ENCODE measurements around the gene TMEM201. TPM values are rescaled to one million over a fixed set of nuclear protein-coding genes. Genes with fewer than 3 reads are reported as not detected.

Gene TMEM201
- total RNA-seq, 3 donors from 2014 or later (not counting 1 experiment from before 2014, with no cell fraction given): 7.3 to 10.2 (median 8.8) TPM

DNA sequence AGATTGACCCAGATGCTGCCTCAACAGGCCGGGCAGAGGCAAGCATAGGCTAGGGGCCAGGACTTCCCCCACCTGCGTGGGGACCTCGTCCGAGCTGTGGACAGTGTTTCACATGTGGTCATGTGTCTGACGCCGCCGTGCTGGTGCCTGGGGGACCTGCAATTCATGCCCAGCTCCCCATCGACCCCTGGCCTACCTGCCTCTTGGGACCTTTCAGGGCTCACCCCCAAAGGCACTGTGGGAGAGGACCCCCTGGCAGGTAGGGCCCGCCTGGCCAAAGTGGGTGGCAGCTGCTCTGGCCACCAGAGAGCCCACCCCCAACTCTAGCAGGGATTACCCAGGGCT is 4.4 kb downstream of the TMEM201 start:
- no peaks in the 10 kb centered on the region for H3K27me3 ChIP-seq (ENCODE audit: control insufficient read depth, insufficient read depth, low read length)
- no peak for DNase-seq
- Mint-ChIP-seq H3K36me3 (no peaks in the 10 kb centered on the region), H3K27ac (peak overlapping the region in 1 of 2 donors; percentile 36), H3K4me1 (peaks cover 8 to 25% of the 10 kb centered on the region in 2 donors), H3K9me3 (no peaks in the 10 kb centered on the region), H3K4me3 (no peak overlapping the region), H3K27me3 (ENCODE audit: low read depth in 2 of 2) (no peaks in the 10 kb centered on the region)
- 65% methylated on average over 9 of the region's 9 CpGs for WGBS (ENCODE audit: insufficient coverage)
- no peak overlapping the region for H3K4me3 ChIP-seq (ENCODE audit: low read length)
- no peak for TF ChIP-seq CTCF (IDR thresholded peaks at IDR 0.05)
- ATAC-seq: no peak
- peaks cover 43% of the 10 kb centered on the region for H3K4me1 ChIP-seq (ENCODE audit: control insufficient read depth, insufficient read depth, low read length)
- no peaks in the 10 kb centered on the region for H3K9me3 ChIP-seq (ENCODE audit: control insufficient read depth, insufficient read depth, low read length)
- no peak overlapping the region for H3K27ac ChIP-seq (ENCODE audit: low read length)
- H3K36me3 ChIP-seq (ENCODE audit: control insufficient read depth, insufficient read depth, low read length): no peaks in the 10 kb centered on the region
- intact Hi-C loops (cut with micrococcal nuclease): no loop called here

- H3K4me1 ChIP-seq (ENCODE audit: control insufficient read depth, insufficient read depth, low read length): peaks cover 40% of the 10 kb centered on the region
- DNase-seq: peak in 1 of 2 donors; percentile 37
- H3K9me3 ChIP-seq (ENCODE audit: control insufficient read depth, insufficient read depth, low read length): no peaks in the 10 kb centered on the region
- no peaks in the 10 kb centered on the region for H3K36me3 ChIP-seq (ENCODE audit: control insufficient read depth, insufficient read depth, low read length)
- WGBS (ENCODE audit: insufficient coverage): 74% methylated on average over 24 of the region's 25 CpGs
- no peaks in the 10 kb centered on the region for H3K9me3 Mint-ChIP-seq
- H3K27ac Mint-ChIP-seq: peak overlapping the region in 1 of 2 donors; percentile 36
- no peaks in the 10 kb centered on the region for H3K27me3 ChIP-seq (ENCODE audit: control insufficient read depth, insufficient read depth, low read length)
- peaks cover 8 to 23% of the 10 kb centered on the region in 2 donors for H3K4me1 Mint-ChIP-seq
- no peaks in the 10 kb centered on the region for H3K27me3 Mint-ChIP-seq (ENCODE audit: low read depth in 2 of 2)
- H3K36me3 Mint-ChIP-seq: no peaks in the 10 kb centered on the region
- no peak for ATAC-seq
- H3K4me3 Mint-ChIP-seq: no peak overlapping the region
- no peak overlapping the region for H3K4me3 ChIP-seq (ENCODE audit: low read length)
- intact Hi-C loops (cut with micrococcal nuclease): no loop called here
- TF ChIP-seq CTCF (IDR thresholded peaks at IDR 0.05): no peak
- H3K27ac ChIP-seq (ENCODE audit: low read length): no peak overlapping the region
Measured at GRCh38 chr1:9593492-9594465, 5.1 kb downstream of the TMEM201 start.

GRCh38 chr1:9594471-9595155 is 5.9 kb downstream of the TMEM201 start:
- H3K9me3 ChIP-seq (ENCODE audit: control insufficient read depth, insufficient read depth, low read length): no peaks in the 10 kb centered on the region
- no peak overlapping the region for H3K27ac ChIP-seq (ENCODE audit: low read length)
- 94% methylated on average over 15 of the region's 20 CpGs for WGBS (ENCODE audit: insufficient coverage)
- no peaks in the 10 kb centered on the region for H3K36me3 Mint-ChIP-seq
- H3K4me1 Mint-ChIP-seq: peaks cover 5 to 20% of the 10 kb centered on the region in 2 donors
- no peak overlapping the region for H3K4me3 Mint-ChIP-seq
- no peaks in the 10 kb centered on the region for H3K36me3 ChIP-seq (ENCODE audit: control insufficient read depth, insufficient read depth, low read length)
- H3K9me3 Mint-ChIP-seq: no peaks in the 10 kb centered on the region
- no peak for DNase-seq
- TF ChIP-seq CTCF (IDR thresholded peaks at IDR 0.05): no peak
- H3K4me1 ChIP-seq (ENCODE audit: control insufficient read depth, insufficient read depth, low read length): peaks cover 36% of the 10 kb centered on the region
- H3K27me3 ChIP-seq (ENCODE audit: control insufficient read depth, insufficient read depth, low read length): no peaks in the 10 kb centered on the region
- no peak overlapping the region for H3K27ac Mint-ChIP-seq
- no peak for ATAC-seq
- no peak overlapping the region for H3K4me3 ChIP-seq (ENCODE audit: low read length)
- intact Hi-C loops (cut with micrococcal nuclease): no loop called here
- H3K27me3 Mint-ChIP-seq (ENCODE audit: low read depth in 2 of 2): no peaks in the 10 kb centered on the region
